ENCODE results near the gene PPWD1.

GRCh38 chr5:65623482-65623881 is 60.4 kb downstream of the PPWD1 start:
- TF ChIP-seq POLR2A (IDR thresholded peaks at IDR 0.05), result no peak
- TF ChIP-seq CTCF (IDR thresholded peaks at IDR 0.05), result no peak
